ENCODE measurements around the gene VPS11. TPM values are rescaled to one million over a fixed set of nuclear protein-coding genes. Genes with fewer than 3 reads are reported as not detected.

The VPS11 gene
- 14.7 and 17.1 TPM in 2 replicates for total RNA-seq

GRCh38 chr11:119067371-119068222 is at the start of gene VPS11:
Gene VPS11, plus strand, starts transcription at chr11:119067818. Its CDS starts 6 bp downstream, at chr11:119067824.

GRCh38 chr11:119018074-119018938 is 49.3 kb upstream of the VPS11 start, which contains the start of the genes RPS25 and TRAPPC4:
Gene RPS25, minus strand, starts transcription at chr11:119018343. Its CDS starts 59 bp downstream, at chr11:119018284.
Gene TRAPPC4, plus strand, starts transcription at chr11:119018766. Its CDS starts 30 bp downstream, at chr11:119018796.

GRCh38 chr11:119030329-119031047 is 37.1 kb upstream of the VPS11 start, which contains the start of gene SLC37A4:
Gene SLC37A4, minus strand, starts transcription at chr11:119030877.

GRCh38 chr11:119057000-119057769 is 10.4 kb upstream of the VPS11 start, which contains the start of gene HYOU1:
Gene HYOU1, minus strand, starts transcription at chr11:119057205. Its CDS starts 1,045 bp downstream, at chr11:119056160.

GRCh38 chr11:119084663-119085436 is 17.2 kb downstream of the VPS11 start, which contains the start of gene HMBS:
Gene HMBS, plus strand, starts transcription at chr11:119084881. Its CDS starts 153 bp downstream, at chr11:119085034.

GRCh38 chr11:119101759-119102423 is 34.3 kb downstream of the VPS11 start, which contains the start of gene DPAGT1:
Gene DPAGT1, minus strand, starts transcription at chr11:119101853. Its CDS starts 198 bp downstream, at chr11:119101655.

GRCh38 chr11:119106564-119107537 is 39.2 kb downstream of the VPS11 start, which contains the start of gene C2CD2L:
Gene C2CD2L, plus strand, starts transcription at chr11:119107344. Its CDS starts 398 bp downstream, at chr11:119107742.

GRCh38 chr11:119121008-119121810 is 53.6 kb downstream of the VPS11 start, which contains the start of gene HINFP:
Gene HINFP, plus strand, starts transcription at chr11:119121580. Its CDS starts 5,365 bp downstream, at chr11:119126945.

Other genes with a start within 250 kb of the VPS11 start
- not detected in 2 replicates for gene CXCR5, start 183.9 kb upstream of the VPS11 start, total RNA-seq
- gene BCL9L, start 141.9 kb upstream of the VPS11 start, total RNA-seq: 23.8 and 25.0 TPM in 2 replicates
- 0.30 TPM in 1 of 2 replicates, not detected in the other for gene UPK2, start 111.5 kb upstream of the VPS11 start, total RNA-seq
- gene FOXR1, start 96.1 kb upstream of the VPS11 start, total RNA-seq: not detected in 2 replicates
- gene CENATAC, start 69.7 kb upstream of the VPS11 start, total RNA-seq: 5.2 and 7.8 TPM in 2 replicates
- 2,303 and 2,652 TPM in 2 replicates for gene RPS25, start 49.5 kb upstream of the VPS11 start, total RNA-seq
- gene TRAPPC4, start 49.1 kb upstream of the VPS11 start, total RNA-seq: 85.4 and 97.8 TPM in 2 replicates
- 22.0 and 24.0 TPM in 2 replicates for gene SLC37A4, start 36.9 kb upstream of the VPS11 start, total RNA-seq
- 214 and 216 TPM in 2 replicates for gene HYOU1, start 10.6 kb upstream of the VPS11 start, total RNA-seq
- gene HMBS, start 17.1 kb downstream of the VPS11 start, total RNA-seq: 22.5 and 29.3 TPM in 2 replicates
- gene DPAGT1, start 34.0 kb downstream of the VPS11 start, total RNA-seq: 27.2 and 32.5 TPM in 2 replicates
- 4.5 and 7.3 TPM in 2 replicates for gene C2CD2L, start 39.5 kb downstream of the VPS11 start, total RNA-seq
- gene HINFP, start 53.8 kb downstream of the VPS11 start, total RNA-seq: 8.4 and 13.1 TPM in 2 replicates
- 0.08 and 0.23 TPM in 2 replicates for gene ABCG4, start 81.2 kb downstream of the VPS11 start, total RNA-seq
- gene NLRX1, start 100.9 kb downstream of the VPS11 start, total RNA-seq: 13.6 and 18.8 TPM in 2 replicates
- 0.16 TPM in 1 of 2 replicates, not detected in the other for gene NHERF4, start 117.7 kb downstream of the VPS11 start, total RNA-seq
- 13.4 and 17.3 TPM in 2 replicates for gene CBL, start 138.5 kb downstream of the VPS11 start, total RNA-seq
- 409 and 417 TPM in 2 replicates for gene MCAM, start 249.3 kb downstream of the VPS11 start, total RNA-seq